Mononuclear cell (primary cell): ENCODE data around the gene TMEM132A. TPM values are rescaled to one million over a fixed set of nuclear protein-coding genes. Genes with fewer than 3 reads are reported as not detected.
"Not testable (repeated sequence)": the region's sequence is repeated elsewhere in the genome, so short reads cannot be mapped to it uniquely, and the experiment has no call there.

Experiments used
- H3K27me3 ChIP-seq: 2 replicates; pipeline ENCODE4 v1.6.0; 2011; ENCODE audit warnings: low read length, control low read depth; ENCODE audit not compliant: insufficient read depth
- H3K4me1 ChIP-seq: 2 replicates; pipeline ENCODE4 v1.5.1; 2011; ENCODE audit warnings: mild to moderate bottlenecking, low read length, control low read depth; ENCODE audit not compliant: insufficient read depth
- H3K4me3 ChIP-seq: 2 replicates; pipeline ENCODE4 v1.5.1; 2011; ENCODE audit warnings: mild to moderate bottlenecking, low read length, moderate library complexity
- H3K9me3 ChIP-seq: 2 replicates; pipeline ENCODE4 v1.5.1; 2011; ENCODE audit warnings: low read depth, mild to moderate bottlenecking, control low read depth, low read length
- total RNA-seq: library from RNA; depleted of rRNA; stranded (reverse); fragments of >200 nt; gene quantifications from one replicate; pipeline ENCODE4 v1.2.3, GENCODE V29; 2012

Gene TMEM132A
- total RNA-seq, 1 donor = 0.42 TPM

GRCh38 chr11:60897496-60897895 lies 26.8 kb upstream of the TMEM132A start:
- Histone ChIP-seq H3K4me1 (no peaks in the 10 kb centered on the region), H3K27me3 (no peaks in the 10 kb centered on the region), H3K9me3 (no peaks in the 10 kb centered on the region), H3K4me3 (no peak overlapping the region)

GRCh38 chr11:60899046-60899936 lies 25.0 kb upstream of the TMEM132A start:
- Histone ChIP-seq H3K27me3 (no peaks in the 10 kb centered on the region), H3K9me3 (no peaks in the 10 kb centered on the region), H3K4me1 (peaks cover 2% of the 10 kb centered on the region), H3K4me3 (no peak overlapping the region)

GRCh38 chr11:60899977-60900376 lies 24.3 kb upstream of the TMEM132A start:
- Histone ChIP-seq H3K27me3 (no peaks in the 10 kb centered on the region), H3K4me1 (peaks cover 9% of the 10 kb centered on the region), H3K4me3 (no peak overlapping the region), H3K9me3 (no peaks in the 10 kb centered on the region)

DNA sequence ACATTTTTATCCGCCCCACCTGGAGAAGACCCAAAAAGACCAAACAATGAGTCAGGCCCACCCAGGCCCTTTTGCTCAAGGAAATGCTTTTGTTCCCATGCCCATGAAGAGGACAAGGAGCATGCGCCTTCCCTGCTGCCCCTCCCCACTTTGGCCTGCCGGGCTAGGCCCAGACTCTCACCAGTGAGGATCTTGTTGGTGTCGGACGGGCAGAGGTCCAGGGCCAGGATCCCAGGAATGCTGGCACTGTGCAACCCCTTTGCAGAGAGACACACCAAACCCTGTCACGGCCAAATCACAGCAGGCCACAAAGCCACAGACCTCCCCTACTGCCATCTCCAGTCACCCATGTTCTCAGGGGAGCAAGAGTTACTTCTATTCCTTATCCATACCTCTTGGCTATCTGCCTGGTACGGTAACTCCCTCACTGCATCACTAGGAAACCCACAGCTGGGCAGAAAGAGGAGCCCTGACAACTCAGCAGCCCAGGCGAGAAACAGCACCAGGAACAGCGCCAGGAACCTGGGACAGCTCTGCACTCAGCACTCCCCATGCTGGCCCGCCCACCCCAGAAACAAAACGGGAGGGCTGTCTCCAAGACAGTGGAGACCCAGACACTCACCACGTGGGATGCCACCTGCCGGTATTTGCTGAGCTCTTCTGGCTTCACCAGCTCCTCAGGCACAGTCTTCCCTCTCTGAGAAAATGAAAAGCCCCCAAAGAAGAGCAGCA lies 23.4 kb upstream of the TMEM132A start:
- no peak overlapping the region for H3K4me3 ChIP-seq
- H3K4me1 ChIP-seq = peaks cover 17% of the 10 kb centered on the region
- no peaks in the 10 kb centered on the region for H3K27me3 ChIP-seq
- no peaks in the 10 kb centered on the region for H3K9me3 ChIP-seq

GRCh38 chr11:60902625-60903024 lies 21.6 kb upstream of the TMEM132A start:
- H3K4me1 ChIP-seq = peaks cover 28% of the 10 kb centered on the region
- H3K27me3 ChIP-seq = no peaks in the 10 kb centered on the region
- H3K9me3 ChIP-seq = no peaks in the 10 kb centered on the region
- H3K4me3 ChIP-seq = no peak overlapping the region

- H3K4me1 ChIP-seq = peaks cover 38% of the 10 kb centered on the region
- H3K9me3 ChIP-seq = no peaks in the 10 kb centered on the region
- H3K4me3 ChIP-seq = no peak overlapping the region
- no peaks in the 10 kb centered on the region for H3K27me3 ChIP-seq
These were observed 19.2 kb upstream of the TMEM132A start for GRCh38 chr11:60905047-60905446.

DNA sequence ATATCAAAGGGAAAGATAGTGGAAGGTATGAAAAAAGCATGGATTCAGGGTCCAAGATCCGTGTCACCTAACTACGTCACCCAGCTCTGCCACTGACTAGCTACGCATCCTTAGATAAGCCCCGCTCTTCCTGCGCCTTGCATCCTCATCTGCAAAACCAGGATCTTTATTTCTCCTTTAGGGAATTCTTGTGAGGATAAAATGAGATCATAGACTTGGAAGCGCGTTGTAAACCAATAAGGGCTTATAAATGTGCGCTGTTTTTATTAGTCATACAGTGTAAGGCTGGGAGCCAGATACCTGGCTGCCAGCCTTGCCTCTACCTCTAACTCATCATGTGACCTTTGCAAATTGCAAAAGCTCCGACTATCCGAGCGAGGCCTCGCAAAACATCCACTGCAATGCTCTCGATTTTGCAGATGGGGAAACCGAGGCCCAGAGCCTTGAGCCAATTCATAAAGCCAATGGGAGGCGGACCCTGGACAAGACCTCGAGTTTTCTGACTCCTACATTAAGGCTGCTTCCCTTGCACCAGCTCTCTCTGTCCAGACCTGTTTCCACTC lies 18.6 kb upstream of the TMEM132A start:
- Histone ChIP-seq H3K4me3 (peak overlapping the region; percentile 77), H3K27me3 (no peaks in the 10 kb centered on the region)

GRCh38 chr11:60906132-60906972 lies 17.9 kb upstream of the TMEM132A start, which contains the start of gene PRPF19:
Gene PRPF19, minus strand, starts transcription at chr11:60906585. Its CDS starts 203 bp downstream, at chr11:60906382.
- no peaks in the 10 kb centered on the region for H3K9me3 ChIP-seq

More for the DNA sequence above, 18.6 kb upstream of the TMEM132A start:
- Histone ChIP-seq H3K9me3 (no peaks in the 10 kb centered on the region), H3K4me1 (peaks cover 44% of the 10 kb centered on the region)

DNA sequence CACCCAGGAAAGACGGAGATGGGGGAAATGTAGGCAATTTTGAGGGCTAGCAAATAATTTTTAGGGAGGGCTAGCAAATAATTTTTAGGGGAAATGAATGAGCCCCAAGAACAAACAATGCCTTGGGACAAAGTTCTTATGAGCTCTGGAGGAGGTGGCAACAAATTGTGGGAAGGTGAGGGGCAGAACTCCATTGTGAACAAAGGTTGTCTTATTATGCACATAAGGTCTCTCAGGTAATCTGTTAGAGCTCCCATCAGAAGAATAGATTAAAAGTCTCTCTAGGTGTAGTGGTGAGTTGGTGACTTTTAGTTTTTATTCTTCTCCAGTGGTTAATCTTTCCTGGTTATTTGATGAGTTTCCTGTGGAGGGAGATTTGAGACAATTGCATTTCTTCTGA lies 15.5 kb upstream of the TMEM132A start:
- Histone ChIP-seq H3K4me1 (peaks cover 73% of the 10 kb centered on the region), H3K27me3 (no peaks in the 10 kb centered on the region), H3K9me3 (no peaks in the 10 kb centered on the region), H3K4me3 (no peak overlapping the region)

More at GRCh38 chr11:60906132-60906972, 17.9 kb upstream of the TMEM132A start, which contains the start of gene PRPF19:
- H3K4me3 ChIP-seq = peak within 1 kb of the TSS; percentile 77
- no peaks in the 10 kb centered on the region for H3K27me3 ChIP-seq
- H3K4me1 ChIP-seq = peaks cover 51% of the 10 kb centered on the region

DNA sequence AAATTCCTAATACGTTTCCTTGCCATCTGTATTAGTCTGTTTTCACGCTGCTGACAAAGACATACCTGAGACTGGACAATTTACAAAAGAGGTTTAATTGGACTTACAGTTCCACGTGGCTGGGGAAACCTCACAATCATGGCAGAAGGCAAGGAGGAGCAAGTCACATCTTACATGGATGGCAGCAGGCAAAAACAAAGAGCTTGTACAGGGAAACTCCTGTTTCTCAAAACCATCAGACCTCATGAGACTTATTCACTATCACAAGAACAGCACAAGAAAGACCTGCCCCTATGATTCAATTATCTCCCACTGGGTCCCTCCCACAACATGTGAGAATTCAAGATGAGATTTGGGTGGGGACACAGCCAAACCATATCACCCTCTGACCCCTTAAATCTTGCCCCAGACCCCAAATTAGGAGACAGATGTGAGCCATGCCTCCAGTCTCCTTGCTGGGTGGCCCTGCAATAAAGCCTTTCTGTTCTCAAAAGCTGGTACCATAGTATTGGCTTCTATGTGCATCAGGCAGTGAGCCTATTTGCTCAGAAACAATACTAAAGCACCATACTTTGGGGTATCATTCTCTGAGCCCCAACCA lies 14.5 kb upstream of the TMEM132A start:
- H3K27me3 ChIP-seq, H3K4me3 ChIP-seq, H3K9me3 ChIP-seq: not testable (repeated sequence)
- H3K4me1 ChIP-seq = peaks cover 73% of the 10 kb centered on the region

DNA sequence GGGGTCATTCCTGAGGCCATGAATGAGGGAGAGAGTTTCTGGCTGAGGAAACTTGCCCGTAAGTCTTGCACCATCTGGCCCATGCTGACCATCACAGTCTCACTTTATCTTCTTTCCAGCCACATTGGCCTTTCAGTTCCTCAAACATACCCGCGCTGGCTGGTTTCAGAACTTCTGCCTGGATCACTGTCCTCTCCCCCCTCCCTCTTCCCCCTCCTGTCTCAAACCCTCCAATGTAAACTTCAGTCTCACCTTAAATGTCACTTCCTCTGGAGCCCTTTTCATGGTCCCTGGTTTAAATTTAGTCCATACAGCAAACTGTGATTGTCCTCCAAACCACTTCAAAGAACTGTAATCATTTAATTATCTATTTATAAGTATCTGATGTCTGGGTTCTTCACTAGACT lies 14.0 kb upstream of the TMEM132A start:
- peaks cover 73% of the 10 kb centered on the region for H3K4me1 ChIP-seq
- no peak overlapping the region for H3K4me3 ChIP-seq
- no peaks in the 10 kb centered on the region for H3K9me3 ChIP-seq
- no peaks in the 10 kb centered on the region for H3K27me3 ChIP-seq

DNA sequence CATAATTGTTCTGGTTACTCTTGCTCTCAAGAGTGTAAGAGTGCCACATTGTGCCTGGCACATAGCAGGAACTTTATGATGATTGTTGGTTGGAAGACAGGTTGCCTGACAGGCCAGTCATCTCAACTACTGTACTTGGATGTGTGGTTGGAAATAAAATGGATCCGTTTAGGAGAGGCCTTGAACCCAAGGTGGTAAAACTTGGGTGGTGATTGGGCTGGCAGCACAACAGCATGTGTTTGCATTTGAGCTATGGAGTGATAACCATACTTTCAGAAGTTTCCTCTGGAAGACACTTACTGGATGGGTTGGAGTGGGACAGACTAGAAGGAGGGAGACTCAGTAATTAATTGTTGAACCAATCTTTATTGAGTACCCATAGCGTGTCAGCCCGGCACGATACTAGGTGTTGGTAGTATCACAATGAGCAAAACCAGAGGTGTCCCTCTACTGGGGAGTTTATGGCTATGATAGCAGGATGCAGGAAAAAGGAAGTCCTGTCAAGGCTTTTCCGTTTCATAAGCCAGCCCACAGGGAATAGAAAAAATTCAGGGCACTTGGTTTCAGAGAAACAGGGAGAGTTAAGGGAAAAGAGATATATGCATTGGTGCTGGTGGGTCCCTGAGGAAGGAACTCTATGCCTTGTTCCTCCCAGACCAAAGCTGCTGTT lies 13.4 kb upstream of the TMEM132A start:
- no peaks in the 10 kb centered on the region for H3K27me3 ChIP-seq
- H3K4me3 ChIP-seq = no peak overlapping the region
- peaks cover 73% of the 10 kb centered on the region for H3K4me1 ChIP-seq
- no peaks in the 10 kb centered on the region for H3K9me3 ChIP-seq

DNA sequence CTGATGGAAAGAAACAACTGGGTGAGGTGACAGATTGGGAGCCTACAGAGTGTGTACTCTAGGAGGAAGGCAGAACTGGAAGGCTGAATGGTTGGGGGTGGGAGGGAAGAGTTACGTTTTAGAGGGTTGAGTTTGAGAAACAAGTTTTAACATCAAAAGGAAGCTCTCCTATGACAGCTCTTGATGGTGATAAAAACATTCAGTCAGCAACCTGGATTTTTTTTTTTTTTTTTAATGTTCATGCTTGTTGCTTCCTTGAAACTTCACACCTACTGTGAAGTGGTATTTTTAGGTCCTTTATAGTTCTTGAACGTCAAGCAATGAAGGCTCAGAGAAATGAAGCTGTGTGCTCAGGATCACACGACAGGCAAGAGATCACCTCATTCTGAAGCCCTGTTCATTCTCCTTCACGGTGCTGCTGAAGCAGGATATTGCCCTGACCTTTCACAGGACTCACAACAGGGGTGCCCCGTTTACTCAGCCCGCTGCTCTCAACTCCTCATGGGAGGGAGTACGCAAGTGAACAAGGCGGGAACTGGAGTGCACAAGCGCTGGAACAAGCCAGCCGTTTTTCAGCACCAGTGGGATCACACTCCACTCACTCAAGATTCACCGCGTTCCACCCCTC lies 11.9 kb upstream of the TMEM132A start:
- Histone ChIP-seq H3K4me1 (peaks cover 79% of the 10 kb centered on the region), H3K4me3 (no peak overlapping the region), H3K9me3 (no peaks in the 10 kb centered on the region), H3K27me3 (no peaks in the 10 kb centered on the region)
